ENCODE results near the gene CASP12. TPM values are rescaled to one million over a fixed set of nuclear protein-coding genes. Genes with fewer than 3 reads are reported as not detected.

CASP12 gene
- total RNA-seq, 1 experiment from 2014 or later = not detected

DNA sequence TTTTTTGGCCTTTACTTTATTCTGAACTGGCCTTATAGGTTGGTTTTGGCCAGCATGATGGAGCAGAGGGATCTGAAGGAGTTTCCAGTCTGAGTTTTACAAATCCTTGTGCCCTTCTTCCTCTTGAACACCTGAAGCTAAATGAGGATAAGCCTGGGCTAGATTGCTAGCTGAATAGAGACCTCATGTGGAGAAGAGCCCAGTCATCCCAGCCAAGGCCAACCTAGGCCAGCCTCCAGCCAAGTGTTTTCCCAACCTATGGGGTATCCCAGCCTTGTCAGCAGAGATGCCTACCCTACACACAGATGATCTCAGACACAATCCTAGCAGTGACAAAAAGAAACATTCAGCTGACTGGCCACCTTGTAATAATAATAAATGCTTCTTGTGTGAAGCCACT lies 966 bp upstream of the CASP12 start:
- Histone ChIP-seq H3K4me3 (no peak overlapping the region), H3K27me3 (no peaks in the 10 kb centered on the region), H3K9me3 (no peaks in the 10 kb centered on the region), H3K36me3 (no peaks in the 10 kb centered on the region)
- no peak for DNase-seq

- DNase-seq = no peak
- H3K4me3 ChIP-seq = no peak overlapping the region
- H3K27me3 ChIP-seq = no peaks in the 10 kb centered on the region
- H3K36me3 ChIP-seq = no peaks in the 10 kb centered on the region
- H3K9me3 ChIP-seq = no peaks in the 10 kb centered on the region
Observed at GRCh38 chr11:104898685-104899013, 389 bp upstream of the CASP12 start.

- no peak for DNase-seq
- no peaks in the 10 kb centered on the region for H3K9me3 ChIP-seq
- H3K27me3 ChIP-seq = no peaks in the 10 kb centered on the region
Observed at GRCh38 chr11:104895634-104896033, 2.6 kb downstream of the CASP12 start.

GRCh38 chr11:104893876-104894275 lies 4.4 kb downstream of the CASP12 start:
- H3K27me3 ChIP-seq = no peaks in the 10 kb centered on the region
- no peak for DNase-seq
- no peaks in the 10 kb centered on the region for H3K36me3 ChIP-seq
- no peak overlapping the region for H3K4me3 ChIP-seq
- no peaks in the 10 kb centered on the region for H3K9me3 ChIP-seq

More at GRCh38 chr11:104895634-104896033, 2.6 kb downstream of the CASP12 start:
- no peak overlapping the region for H3K4me3 ChIP-seq
- no peaks in the 10 kb centered on the region for H3K36me3 ChIP-seq

DNA sequence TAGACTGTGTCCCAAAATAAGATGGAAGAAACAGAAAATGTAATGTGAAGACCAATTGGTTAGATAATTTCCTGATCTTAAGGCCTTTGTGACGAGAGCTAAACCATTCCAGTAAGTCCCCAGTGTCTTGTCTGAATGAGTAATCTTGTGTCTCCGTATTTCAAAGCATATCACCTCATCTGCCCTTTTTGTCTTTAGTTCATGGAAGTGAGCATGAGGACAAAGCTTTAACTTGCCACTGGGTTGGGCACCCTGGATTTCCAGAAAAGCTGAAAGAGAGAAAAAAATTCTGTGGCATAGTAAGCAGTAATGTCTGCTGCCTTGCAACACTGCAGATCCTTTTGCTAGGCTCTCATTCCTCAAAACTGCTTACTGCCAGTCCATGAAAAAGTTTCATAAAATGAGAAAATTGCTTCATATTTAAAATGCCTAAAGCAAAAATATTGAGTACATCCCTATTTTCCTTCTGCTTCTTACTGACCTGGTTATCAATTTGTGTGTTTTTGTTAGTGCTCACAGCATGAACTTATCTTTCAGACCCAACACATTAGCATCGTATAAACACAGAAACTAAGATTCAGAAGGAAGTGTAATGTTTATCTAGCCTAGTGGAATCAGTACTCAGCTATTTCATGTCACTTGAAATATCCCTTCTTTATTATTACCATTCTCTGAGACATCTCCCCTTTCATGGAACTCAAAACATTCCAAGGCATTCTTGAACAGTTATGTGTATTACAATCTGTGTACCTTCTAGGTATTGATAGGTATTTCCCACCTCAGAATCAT lies 5.3 kb downstream of the CASP12 start:
- no peak for DNase-seq
- Histone ChIP-seq H3K4me3 (no peak overlapping the region), H3K9me3 (no peaks in the 10 kb centered on the region)

DNA sequence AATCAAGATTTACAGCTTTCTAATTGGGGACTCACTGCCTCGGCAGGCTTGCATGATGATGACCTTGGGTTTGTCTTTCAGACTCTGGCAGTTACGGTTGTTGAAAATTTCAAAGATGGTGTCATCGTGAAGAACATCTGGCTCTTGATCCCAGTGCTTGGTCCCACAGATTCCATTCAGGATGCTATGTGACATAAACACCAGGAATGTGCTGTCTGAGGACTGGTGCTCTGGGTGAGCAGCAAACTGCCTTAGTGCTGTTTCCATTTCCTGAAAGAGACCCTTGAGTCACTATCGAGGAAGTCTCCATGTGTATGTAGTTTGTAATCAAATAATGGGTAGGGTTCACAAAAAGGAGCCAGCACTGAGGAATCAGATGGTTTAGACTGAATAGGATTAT lies 7.1 kb downstream of the CASP12 start:
- no peak for DNase-seq
- Histone ChIP-seq H3K36me3 (no peaks in the 10 kb centered on the region), H3K27me3 (no peaks in the 10 kb centered on the region), H3K4me3 (no peak overlapping the region), H3K9me3 (no peaks in the 10 kb centered on the region)

More for the DNA sequence above, 5.3 kb downstream of the CASP12 start:
- H3K36me3 ChIP-seq = no peaks in the 10 kb centered on the region
- H3K27me3 ChIP-seq = no peaks in the 10 kb centered on the region

- Histone ChIP-seq H3K27me3 (no peaks in the 10 kb centered on the region), H3K4me3 (no peak overlapping the region), H3K36me3 (no peaks in the 10 kb centered on the region), H3K9me3 (no peaks in the 10 kb centered on the region)
- no peak for DNase-seq
Observed at GRCh38 chr11:104883342-104883741, 14.9 kb downstream of the CASP12 start.

DNA sequence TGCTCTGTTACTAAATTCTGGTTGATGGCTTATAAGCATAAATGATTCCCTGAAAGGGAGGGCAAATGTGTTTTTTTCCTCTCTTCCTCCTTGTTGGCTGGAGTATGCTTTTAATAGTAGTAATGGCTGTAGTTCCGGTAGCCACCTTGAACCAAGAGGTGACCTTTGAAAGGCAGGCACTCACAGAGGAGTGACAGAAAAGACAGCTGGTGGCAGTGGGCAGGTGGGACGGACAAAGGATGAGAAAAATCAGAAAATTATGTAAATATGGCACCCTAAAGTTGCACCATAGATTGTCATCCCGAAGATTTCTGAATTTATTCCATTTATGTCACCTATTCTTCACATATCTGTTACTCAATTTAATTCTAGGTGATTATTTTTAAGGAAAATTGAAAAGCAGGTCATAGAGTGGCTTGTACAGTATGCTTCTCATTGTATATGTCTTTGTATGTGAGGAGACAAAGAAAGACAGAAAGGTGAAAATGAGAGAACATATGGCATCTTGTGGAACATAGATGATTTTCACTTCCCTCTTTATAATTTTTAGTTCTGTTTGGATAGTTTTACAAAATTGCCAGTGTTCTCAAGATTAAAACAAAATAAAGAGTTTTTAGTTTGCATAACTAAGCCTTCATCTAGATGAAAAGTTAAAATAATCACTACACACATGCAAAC lies 17.0 kb downstream of the CASP12 start:
- no peaks in the 10 kb centered on the region for H3K27me3 ChIP-seq
- no peaks in the 10 kb centered on the region for H3K9me3 ChIP-seq
- no peak for DNase-seq
- H3K4me3 ChIP-seq = no peak overlapping the region
- no peaks in the 10 kb centered on the region for H3K36me3 ChIP-seq

DNA sequence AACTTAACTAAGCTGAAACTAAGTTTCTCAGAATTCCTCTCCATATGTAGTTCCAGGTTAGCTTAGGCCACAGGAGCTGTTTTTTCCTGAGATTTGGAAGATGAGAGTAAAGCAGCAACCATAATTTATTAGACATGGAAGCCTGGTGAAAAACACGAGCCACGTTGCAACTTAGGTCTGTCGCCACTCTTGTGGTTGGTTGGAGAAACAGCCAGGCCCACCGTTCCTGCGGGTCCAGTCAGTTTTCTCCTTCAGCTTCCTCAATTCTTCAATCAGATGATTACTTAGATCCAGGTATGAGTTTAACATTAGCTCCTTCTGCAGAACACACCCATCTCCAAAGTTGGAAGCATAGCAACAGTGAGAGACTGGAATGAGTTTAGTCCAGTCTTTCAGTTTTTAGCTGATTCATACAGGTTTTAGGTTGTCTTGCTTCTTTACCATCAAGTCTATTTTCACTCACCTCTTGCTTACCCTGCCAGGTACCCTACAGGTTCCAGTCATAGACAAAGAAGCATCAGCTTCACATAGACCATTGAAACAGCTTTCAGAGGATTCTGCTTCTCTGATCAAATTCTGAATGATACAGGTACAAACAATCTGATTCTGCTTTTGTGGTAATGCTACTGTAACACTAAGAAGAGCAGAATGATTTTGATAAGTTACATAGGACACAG lies 18.6 kb downstream of the CASP12 start:
- Histone ChIP-seq H3K4me3 (no peak overlapping the region), H3K27me3 (no peaks in the 10 kb centered on the region), H3K9me3 (no peaks in the 10 kb centered on the region), H3K36me3 (no peaks in the 10 kb centered on the region)
- DNase-seq = no peak

GRCh38 chr11:104876861-104877431 lies 21.3 kb downstream of the CASP12 start:
- DNase-seq = no peak
- no peaks in the 10 kb centered on the region for H3K9me3 ChIP-seq
- no peak overlapping the region for H3K4me3 ChIP-seq
- no peaks in the 10 kb centered on the region for H3K27me3 ChIP-seq
- no peaks in the 10 kb centered on the region for H3K36me3 ChIP-seq

GRCh38 chr11:104876324-104876723 lies 21.9 kb downstream of the CASP12 start:
- H3K9me3 ChIP-seq = no peaks in the 10 kb centered on the region
- H3K27me3 ChIP-seq = no peaks in the 10 kb centered on the region
- H3K4me3 ChIP-seq = no peak overlapping the region
- no peak for DNase-seq
- H3K36me3 ChIP-seq = no peaks in the 10 kb centered on the region

- H3K9me3 ChIP-seq = no peaks in the 10 kb centered on the region
- no peaks in the 10 kb centered on the region for H3K36me3 ChIP-seq
- no peak for DNase-seq
- no peak overlapping the region for H3K4me3 ChIP-seq
- H3K27me3 ChIP-seq = no peaks in the 10 kb centered on the region
Observed at GRCh38 chr11:104873252-104873651, 25.0 kb downstream of the CASP12 start.

- no peak for DNase-seq
- no peaks in the 10 kb centered on the region for H3K27me3 ChIP-seq
- H3K4me3 ChIP-seq = no peak overlapping the region
- H3K36me3 ChIP-seq = no peaks in the 10 kb centered on the region
- no peaks in the 10 kb centered on the region for H3K9me3 ChIP-seq
Observed at GRCh38 chr11:104872393-104872792, 25.9 kb downstream of the CASP12 start.

- no peaks in the 10 kb centered on the region for H3K36me3 ChIP-seq
- no peaks in the 10 kb centered on the region for H3K9me3 ChIP-seq
- H3K27me3 ChIP-seq = no peaks in the 10 kb centered on the region
- DNase-seq = no peak
- H3K4me3 ChIP-seq = no peak overlapping the region
Observed at GRCh38 chr11:104870910-104871309, 27.4 kb downstream of the CASP12 start.

- H3K36me3 ChIP-seq = no peaks in the 10 kb centered on the region
- H3K4me3 ChIP-seq = no peak overlapping the region
- DNase-seq = no peak
- no peaks in the 10 kb centered on the region; the same call in 1 of the 2 replicates for H3K9me3 ChIP-seq
- H3K27me3 ChIP-seq = no peaks in the 10 kb centered on the region
Observed at GRCh38 chr11:104866815-104867214, 31.4 kb downstream of the CASP12 start.

DNA sequence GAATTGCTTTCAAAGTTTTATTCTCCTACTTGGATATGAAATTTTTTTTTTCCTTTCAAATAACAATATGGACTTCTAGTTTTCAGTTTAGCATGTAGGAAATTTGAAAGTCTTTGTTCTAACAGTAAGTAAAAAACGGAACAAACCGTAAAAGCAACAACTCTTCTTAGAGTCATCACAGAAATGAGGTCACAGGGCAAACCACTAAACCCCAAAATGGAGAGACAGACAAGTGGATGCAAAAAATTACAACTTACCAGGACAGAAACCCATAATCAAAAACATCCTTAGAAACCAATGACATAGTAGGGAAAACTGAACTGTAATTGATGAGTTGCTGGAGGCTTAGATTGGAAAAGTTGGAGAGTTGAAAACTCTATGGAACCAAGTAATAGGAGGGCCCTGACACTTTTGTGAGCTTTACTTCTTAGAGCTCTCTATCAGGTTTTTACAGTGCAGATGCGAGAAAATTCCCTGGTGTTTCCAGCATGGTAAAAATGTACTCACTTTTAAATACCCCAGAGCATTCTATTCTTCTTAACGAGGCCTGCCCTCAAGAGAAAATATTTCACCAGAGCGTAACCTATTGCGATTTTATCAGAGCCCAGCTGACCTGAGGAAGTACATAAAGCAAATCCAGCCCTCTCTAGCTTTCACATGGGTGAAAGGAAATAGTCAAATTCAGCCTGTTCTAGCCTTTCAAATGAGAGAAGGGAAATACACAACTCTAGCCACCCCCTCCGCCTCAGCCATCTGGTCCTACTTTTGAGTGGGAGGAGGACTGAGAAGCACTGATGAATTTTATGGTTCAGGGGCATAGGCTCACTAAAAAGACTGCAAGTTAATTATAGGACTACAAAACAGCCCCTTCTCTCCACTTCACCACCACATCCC lies 39.1 kb downstream of the CASP12 start:
- Histone ChIP-seq H3K4me3 (no peak overlapping the region), H3K36me3 (no peaks in the 10 kb centered on the region), H3K27me3 (no peaks in the 10 kb centered on the region), H3K9me3 (no peaks in the 10 kb centered on the region)
- DNase-seq = no peak
